8988T (cell line): ENCODE measurements around the gene SHROOM3.

Source experiments
- DNase-seq: peaks from one replicate; pipeline ENCODE4 v3.0.0; 2011

Gene SHROOM3

GRCh38 chr4:76673362-76673761, 238.3 kb downstream of the SHROOM3 start:
- no peak for DNase-seq

GRCh38 chr4:76674983-76675382, 240.0 kb downstream of the SHROOM3 start:
- no peak for DNase-seq

- DNase-seq, result no peak
These were observed 242.7 kb downstream of the SHROOM3 start for GRCh38 chr4:76677571-76678326.

GRCh38 chr4:76679691-76680090, 244.7 kb downstream of the SHROOM3 start:
- no peak for DNase-seq

GRCh38 chr4:76680952-76681351, 245.9 kb downstream of the SHROOM3 start:
- DNase-seq, result no peak

- DNase-seq, result no peak
These were observed 247.0 kb downstream of the SHROOM3 start for GRCh38 chr4:76681996-76682395.

- no peak for DNase-seq
These were observed 248.1 kb downstream of the SHROOM3 start for GRCh38 chr4:76683144-76683543.

- DNase-seq, result no peak
These were observed 252.9 kb downstream of the SHROOM3 start for GRCh38 chr4:76687746-76688448.

- DNase-seq, result no peak
These were observed 253.7 kb downstream of the SHROOM3 start for GRCh38 chr4:76688619-76689144.

- DNase-seq, result peak; percentile 27
These were observed 254.3 kb downstream of the SHROOM3 start for GRCh38 chr4:76689145-76689817.

GRCh38 chr4:76690011-76690905, 255.2 kb downstream of the SHROOM3 start:
- no peak for DNase-seq

- no peak for DNase-seq
These were observed 255.9 kb downstream of the SHROOM3 start for GRCh38 chr4:76690906-76691275.

- no peak for DNase-seq
These were observed 257.0 kb downstream of the SHROOM3 start for GRCh38 chr4:76691807-76692582.

GRCh38 chr4:76692761-76693160, 257.7 kb downstream of the SHROOM3 start:
- no peak for DNase-seq

- DNase-seq, result no peak
These were observed 259.0 kb downstream of the SHROOM3 start for GRCh38 chr4:76694056-76694455.

- DNase-seq, result no peak
These were observed 261.1 kb downstream of the SHROOM3 start for GRCh38 chr4:76696109-76696508.

GRCh38 chr4:76697129-76697803, 262.2 kb downstream of the SHROOM3 start:
- no peak for DNase-seq

- DNase-seq, result no peak
These were observed 263.1 kb downstream of the SHROOM3 start for GRCh38 chr4:76698141-76698540.

- no peak for DNase-seq
These were observed 264.8 kb downstream of the SHROOM3 start for GRCh38 chr4:76699751-76700310.

GRCh38 chr4:76702440-76703122, 267.6 kb downstream of the SHROOM3 start:
- no peak for DNase-seq
